ENCODE results near the gene GATA5.

DNA sequence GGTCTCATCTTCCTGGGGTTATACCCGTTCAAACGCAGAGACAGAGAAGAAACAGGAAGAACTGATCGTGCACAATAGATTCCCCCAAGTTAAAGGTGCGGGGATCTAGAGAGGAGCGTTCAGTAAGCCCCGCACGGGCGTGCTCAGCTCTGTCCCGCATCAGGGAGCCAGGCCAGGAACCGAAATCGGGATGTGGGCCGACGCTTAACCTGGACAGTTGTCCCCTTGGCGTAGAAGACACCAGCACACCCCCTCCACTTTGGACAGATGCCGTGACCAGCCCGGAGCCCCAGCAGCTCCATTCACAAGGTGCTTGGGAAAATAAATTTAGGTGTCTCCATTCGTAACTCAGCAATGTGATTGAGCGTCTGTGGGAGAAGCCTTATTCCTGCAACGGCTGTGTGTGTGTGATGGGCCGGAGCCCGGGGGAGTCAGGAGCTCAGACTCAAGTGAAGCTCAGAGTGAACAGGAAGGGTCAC is 24.0 kb upstream of the GATA5 start:
- TF ChIP-seq ZNF677 (tag by site-specific recombination; IDR thresholded peaks at IDR 0.05) (no peak), ZSCAN30 (tag by site-specific recombination; IDR thresholded peaks at IDR 0.05) (no peak), ZNF747 (tag by site-specific recombination; IDR thresholded peaks at IDR 0.05) (no peak), SP2 (tag by site-specific recombination; IDR thresholded peaks at IDR 0.05) (no peak), ZNF571 (tag by site-specific recombination; IDR thresholded peaks at IDR 0.05) (no peak), ZNF510 (tag by site-specific recombination; IDR thresholded peaks at IDR 0.05; ENCODE audit: insufficient replicate concordance) (no peak), TRIM28 (IDR thresholded peaks at IDR 0.05; ENCODE audit: borderline replicate concordance, low read length) (no peak)
- TF ChIP-seq, protein P1, sequence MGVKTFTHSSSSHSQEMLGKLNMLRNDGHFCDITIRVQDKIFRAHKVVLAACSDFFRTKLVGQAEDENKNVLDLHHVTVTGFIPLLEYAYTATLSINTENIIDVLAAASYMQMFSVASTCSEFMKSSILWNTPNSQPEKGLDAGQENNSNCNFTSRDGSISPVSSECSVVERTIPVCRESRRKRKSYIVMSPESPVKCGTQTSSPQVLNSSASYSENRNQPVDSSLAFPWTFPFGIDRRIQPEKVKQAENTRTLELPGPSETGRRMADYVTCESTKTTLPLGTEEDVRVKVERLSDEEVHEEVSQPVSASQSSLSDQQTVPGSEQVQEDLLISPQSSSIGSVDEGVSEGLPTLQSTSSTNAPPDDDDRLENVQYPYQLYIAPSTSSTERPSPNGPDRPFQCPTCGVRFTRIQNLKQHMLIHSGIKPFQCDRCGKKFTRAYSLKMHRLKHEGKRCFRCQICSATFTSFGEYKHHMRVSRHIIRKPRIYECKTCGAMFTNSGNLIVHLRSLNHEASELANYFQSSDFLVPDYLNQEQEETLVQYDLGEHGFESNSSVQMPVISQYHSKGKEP (tag by site-specific recombination; IDR thresholded peaks at IDR 0.05): no peak
- TF ChIP-seq, protein P2, sequence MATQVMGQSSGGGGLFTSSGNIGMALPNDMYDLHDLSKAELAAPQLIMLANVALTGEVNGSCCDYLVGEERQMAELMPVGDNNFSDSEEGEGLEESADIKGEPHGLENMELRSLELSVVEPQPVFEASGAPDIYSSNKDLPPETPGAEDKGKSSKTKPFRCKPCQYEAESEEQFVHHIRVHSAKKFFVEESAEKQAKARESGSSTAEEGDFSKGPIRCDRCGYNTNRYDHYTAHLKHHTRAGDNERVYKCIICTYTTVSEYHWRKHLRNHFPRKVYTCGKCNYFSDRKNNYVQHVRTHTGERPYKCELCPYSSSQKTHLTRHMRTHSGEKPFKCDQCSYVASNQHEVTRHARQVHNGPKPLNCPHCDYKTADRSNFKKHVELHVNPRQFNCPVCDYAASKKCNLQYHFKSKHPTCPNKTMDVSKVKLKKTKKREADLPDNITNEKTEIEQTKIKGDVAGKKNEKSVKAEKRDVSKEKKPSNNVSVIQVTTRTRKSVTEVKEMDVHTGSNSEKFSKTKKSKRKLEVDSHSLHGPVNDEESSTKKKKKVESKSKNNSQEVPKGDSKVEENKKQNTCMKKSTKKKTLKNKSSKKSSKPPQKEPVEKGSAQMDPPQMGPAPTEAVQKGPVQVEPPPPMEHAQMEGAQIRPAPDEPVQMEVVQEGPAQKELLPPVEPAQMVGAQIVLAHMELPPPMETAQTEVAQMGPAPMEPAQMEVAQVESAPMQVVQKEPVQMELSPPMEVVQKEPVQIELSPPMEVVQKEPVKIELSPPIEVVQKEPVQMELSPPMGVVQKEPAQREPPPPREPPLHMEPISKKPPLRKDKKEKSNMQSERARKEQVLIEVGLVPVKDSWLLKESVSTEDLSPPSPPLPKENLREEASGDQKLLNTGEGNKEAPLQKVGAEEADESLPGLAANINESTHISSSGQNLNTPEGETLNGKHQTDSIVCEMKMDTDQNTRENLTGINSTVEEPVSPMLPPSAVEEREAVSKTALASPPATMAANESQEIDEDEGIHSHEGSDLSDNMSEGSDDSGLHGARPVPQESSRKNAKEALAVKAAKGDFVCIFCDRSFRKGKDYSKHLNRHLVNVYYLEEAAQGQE (tag by site-specific recombination; IDR thresholded peaks at IDR 0.05): no peak
- TF ChIP-seq, protein P3, sequence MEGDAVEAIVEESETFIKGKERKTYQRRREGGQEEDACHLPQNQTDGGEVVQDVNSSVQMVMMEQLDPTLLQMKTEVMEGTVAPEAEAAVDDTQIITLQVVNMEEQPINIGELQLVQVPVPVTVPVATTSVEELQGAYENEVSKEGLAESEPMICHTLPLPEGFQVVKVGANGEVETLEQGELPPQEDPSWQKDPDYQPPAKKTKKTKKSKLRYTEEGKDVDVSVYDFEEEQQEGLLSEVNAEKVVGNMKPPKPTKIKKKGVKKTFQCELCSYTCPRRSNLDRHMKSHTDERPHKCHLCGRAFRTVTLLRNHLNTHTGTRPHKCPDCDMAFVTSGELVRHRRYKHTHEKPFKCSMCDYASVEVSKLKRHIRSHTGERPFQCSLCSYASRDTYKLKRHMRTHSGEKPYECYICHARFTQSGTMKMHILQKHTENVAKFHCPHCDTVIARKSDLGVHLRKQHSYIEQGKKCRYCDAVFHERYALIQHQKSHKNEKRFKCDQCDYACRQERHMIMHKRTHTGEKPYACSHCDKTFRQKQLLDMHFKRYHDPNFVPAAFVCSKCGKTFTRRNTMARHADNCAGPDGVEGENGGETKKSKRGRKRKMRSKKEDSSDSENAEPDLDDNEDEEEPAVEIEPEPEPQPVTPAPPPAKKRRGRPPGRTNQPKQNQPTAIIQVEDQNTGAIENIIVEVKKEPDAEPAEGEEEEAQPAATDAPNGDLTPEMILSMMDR (tag by site-specific recombination; IDR thresholded peaks at IDR 0.05): no peak

All from HEK293 (cell line).